AG04450 (cell line): ENCODE results near the gene TRAPPC3L. TPM values are rescaled to one million over a fixed set of nuclear protein-coding genes. Genes with fewer than 3 reads are reported as not detected.

Experiments used
- CTCF ChIA-PET: fragments of 300-600, 350-600 bp; formaldehyde crosslinking; extraction: SDS; loops from one replicate; lab custom pipeline; 2022; ENCODE audit warnings: antibody characterized with exemption, inconsistent platforms; lab: Charles Lee
- POLR2A ChIA-PET: fragments of 350-600 bp; formaldehyde crosslinking; extraction: SDS; loops from one replicate; lab custom pipeline; 2021; ENCODE audit warnings: antibody characterized with exemption, inconsistent platforms; lab: Yijun Ruan, JAX
- DNase-seq: peaks from one replicate; pipeline ENCODE4 v3.0.0-alpha.2; 2011; ENCODE audit warnings: low read depth, low spot score
- H3K27ac ChIP-seq: one replicate; pipeline ENCODE4 v1.5.1; 2012; ENCODE audit warnings: low read depth, low read length, control low read depth
- H3K27me3 ChIP-seq: one replicate; pipeline ENCODE4 v1.6.0; 2012; ENCODE audit warnings: low read length; ENCODE audit not compliant: control insufficient read depth, insufficient read depth
- H3K4me3 ChIP-seq: 2 replicates; pipeline ENCODE4 v1.5.1; 2011; ENCODE audit warnings: mild to moderate bottlenecking, low read depth, low read length, control low read depth
- H3K9me3 ChIP-seq: 2 replicates; pipeline ENCODE4 v1.5.1; 2012; ENCODE audit warnings: low read length; ENCODE audit not compliant: control insufficient read depth, insufficient read depth
- CTCF ChIP-seq: IDR thresholded peaks from 2 replicates; pipeline ENCODE4 v1.5.1; 2011; ENCODE audit warnings: low read depth, low read length, control low read depth, inconsistent platforms
- polyA plus RNA-seq: library from polyadenylated mRNA; depleted of rRNA; stranded (reverse); fragments of >200 nt; gene quantifications from 2 replicates; pipeline ENCODE4 v1.2.3, GENCODE V29; 2011

Gene TRAPPC3L
- polyA plus RNA-seq, 1 experiment = 0.19 TPM

GRCh38 chr6:116452531-116452930, 93.0 kb downstream of the TRAPPC3L start:
- ChIA-PET POLR2A (no interaction called here), CTCF (interaction anchor here (0.8 to 2.8 kb wide), 2 partner anchors 165 to 183 kb away, joined by 3 to 11 read pairs; no protein-coding TSS in a partner anchor)
- H3K9me3 ChIP-seq = no peaks in the 10 kb centered on the region
- no peak overlapping the region for H3K4me3 ChIP-seq
- no peaks in the 10 kb centered on the region for H3K27me3 ChIP-seq
- no peak for TF ChIP-seq CTCF
- H3K27ac ChIP-seq = no peak overlapping the region
- DNase-seq = no peak

- no peak for TF ChIP-seq CTCF
- CTCF ChIA-PET = interaction anchor here (1.0 to 2.8 kb wide), 3 partner anchors 60 to 164 kb away, joined by 3 to 11 read pairs (median 9); partner anchors contain the start of gene CALHM5
- H3K4me3 ChIP-seq = no peak overlapping the region
- POLR2A ChIA-PET = no interaction called here
- no peak for DNase-seq
- no peaks in the 10 kb centered on the region for H3K27me3 ChIP-seq
- H3K9me3 ChIP-seq = no peaks in the 10 kb centered on the region
- no peak overlapping the region for H3K27ac ChIP-seq
Observed at GRCh38 chr6:116451916-116452315, 93.6 kb downstream of the TRAPPC3L start.

DNA sequence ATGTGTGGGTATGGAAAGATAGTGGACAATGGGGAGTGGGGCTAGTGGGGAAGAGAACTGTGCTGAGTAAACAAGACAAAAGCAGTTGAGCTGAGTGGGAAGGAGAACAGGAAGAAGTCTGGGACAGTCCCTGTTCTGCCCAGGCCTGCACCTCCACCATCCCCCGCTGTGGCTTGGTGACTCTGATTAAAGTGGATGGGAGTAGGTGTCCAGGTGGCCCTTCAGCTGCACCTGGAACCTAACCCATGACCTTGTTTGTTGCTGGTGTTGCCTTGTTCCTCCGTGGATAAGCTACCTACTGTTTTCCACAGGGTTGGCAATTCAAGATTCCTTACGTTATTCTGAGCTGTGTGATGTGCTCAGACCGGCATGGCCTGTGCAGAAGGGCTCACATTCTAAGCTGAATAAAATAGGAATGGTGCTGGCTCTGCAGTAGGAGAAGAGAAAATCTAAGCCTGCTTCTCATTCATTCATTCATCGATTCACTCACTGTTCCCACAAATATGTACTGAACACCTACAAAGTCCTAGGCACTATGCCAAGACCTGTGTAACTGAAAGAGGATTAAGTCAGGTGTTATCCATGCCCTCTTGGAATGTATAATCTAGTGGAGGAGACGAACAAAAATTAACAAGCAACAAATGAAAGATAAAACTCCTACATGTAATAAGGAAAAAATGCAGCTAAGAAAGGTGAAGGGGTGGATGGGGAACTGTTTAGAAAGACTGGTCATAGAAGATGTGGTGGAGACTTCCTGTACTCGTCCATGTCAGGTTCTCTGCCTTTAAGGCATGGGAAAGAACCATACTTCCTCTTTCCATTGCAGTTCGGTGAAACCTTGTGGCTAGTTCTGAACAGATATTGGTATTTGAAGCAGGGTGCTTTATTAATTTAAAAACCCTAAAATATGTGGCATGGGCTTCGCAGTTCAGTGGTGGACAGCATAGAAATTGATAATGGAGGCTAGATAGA, 94.4 kb downstream of the TRAPPC3L start:
- ChIA-PET CTCF (interaction anchor here (0.7 to 2.8 kb wide), 4 partner anchors 61 to 163 kb away, joined by 3 to 11 read pairs (median 6); partner anchors contain the start of genes CALHM4 and CALHM5), POLR2A (no interaction called here)
- no peaks in the 10 kb centered on the region for H3K27me3 ChIP-seq
- no peak overlapping the region for H3K27ac ChIP-seq
- H3K9me3 ChIP-seq = no peaks in the 10 kb centered on the region
- no peak overlapping the region for H3K4me3 ChIP-seq
- no peak for TF ChIP-seq CTCF
- DNase-seq = no peak

DNA sequence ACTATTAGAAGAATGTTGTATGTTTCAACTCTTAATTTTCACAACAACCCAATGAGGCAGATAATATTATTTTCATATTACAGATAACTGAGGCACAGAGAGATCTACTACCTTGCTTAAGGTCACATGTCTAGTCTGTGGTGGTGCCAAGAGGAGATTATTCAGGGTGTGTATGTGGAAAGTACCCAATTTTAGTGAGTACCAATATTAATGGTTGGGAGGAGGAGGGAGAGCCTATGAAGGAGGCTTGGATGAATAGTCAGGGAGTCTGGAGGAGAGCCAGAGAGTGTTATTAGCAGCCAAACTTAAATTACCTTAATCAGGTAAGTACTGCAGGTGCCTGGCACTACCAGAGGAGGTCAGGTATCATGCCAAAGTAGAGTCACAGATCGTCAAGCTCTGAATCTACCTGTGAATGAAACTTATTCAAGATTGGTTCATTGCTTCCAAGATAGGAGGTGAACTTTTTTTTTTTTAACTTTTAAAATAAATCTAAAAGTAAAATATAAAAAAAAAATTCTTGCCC, 95.2 kb downstream of the TRAPPC3L start:
- ChIA-PET CTCF (interaction anchor here (0.6 to 2.8 kb wide), 6 partner anchors 21 to 181 kb away, joined by 3 to 11 read pairs (median 4); partner anchors contain the start of genes CALHM4 and CALHM5), POLR2A (no interaction called here)
- Histone ChIP-seq H3K9me3 (no peaks in the 10 kb centered on the region), H3K27me3 (no peaks in the 10 kb centered on the region), H3K27ac (no peak overlapping the region), H3K4me3 (no peak overlapping the region)
- DNase-seq = no peak
- no peak for TF ChIP-seq CTCF
